ENCODE data around the gene RSPH3. TPM values are rescaled to one million over a fixed set of nuclear protein-coding genes. Genes with fewer than 3 reads are reported as not detected.

Gene RSPH3
- total and polyA plus RNA-seq, 7 donors: 6.0 to 13.6 (median 8.1) TPM

- H3K27ac ChIP-seq: peak within 1 kb of the TSS in 3 of 4 donors; percentile 24 to 57 (median 46)
- H3K4me3 ChIP-seq: peak within 1 kb of the TSS in 2 of 4 donors; percentile 28 to 29
- peak; percentile 86 for DNase-seq
- intact Hi-C loops (cut with DNase I): no loop called here
- peaks cover 0 to 6% (median 0%) of the 10 kb centered on the region in 3 donors for H3K27me3 ChIP-seq
- WGBS, 2 donors: 17 to 20% methylated on average over 15 of the region's 15 CpGs
- TF ChIP-seq POLR2AphosphoS5 (IDR thresholded peaks at IDR 0.05) (peak; percentile 22 to 83 (median 64)), POLR2A (IDR thresholded peaks at IDR 0.05) (peak in 1 of 2 donors; percentile 37), EP300 (IDR thresholded peaks at IDR 0.05) (no peak)
- TF ChIP-seq, protein P1, sequence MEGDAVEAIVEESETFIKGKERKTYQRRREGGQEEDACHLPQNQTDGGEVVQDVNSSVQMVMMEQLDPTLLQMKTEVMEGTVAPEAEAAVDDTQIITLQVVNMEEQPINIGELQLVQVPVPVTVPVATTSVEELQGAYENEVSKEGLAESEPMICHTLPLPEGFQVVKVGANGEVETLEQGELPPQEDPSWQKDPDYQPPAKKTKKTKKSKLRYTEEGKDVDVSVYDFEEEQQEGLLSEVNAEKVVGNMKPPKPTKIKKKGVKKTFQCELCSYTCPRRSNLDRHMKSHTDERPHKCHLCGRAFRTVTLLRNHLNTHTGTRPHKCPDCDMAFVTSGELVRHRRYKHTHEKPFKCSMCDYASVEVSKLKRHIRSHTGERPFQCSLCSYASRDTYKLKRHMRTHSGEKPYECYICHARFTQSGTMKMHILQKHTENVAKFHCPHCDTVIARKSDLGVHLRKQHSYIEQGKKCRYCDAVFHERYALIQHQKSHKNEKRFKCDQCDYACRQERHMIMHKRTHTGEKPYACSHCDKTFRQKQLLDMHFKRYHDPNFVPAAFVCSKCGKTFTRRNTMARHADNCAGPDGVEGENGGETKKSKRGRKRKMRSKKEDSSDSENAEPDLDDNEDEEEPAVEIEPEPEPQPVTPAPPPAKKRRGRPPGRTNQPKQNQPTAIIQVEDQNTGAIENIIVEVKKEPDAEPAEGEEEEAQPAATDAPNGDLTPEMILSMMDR (IDR thresholded peaks at IDR 0.05): no peak
- no peaks in the 10 kb centered on the region for H3K9me3 ChIP-seq
- peaks cover 0 to 5% (median 0%) of the 10 kb centered on the region in 4 donors for H3K4me1 ChIP-seq
- no peaks in the 10 kb centered on the region for H3K36me3 ChIP-seq
Observed at GRCh38 chr6:159044899-159045727, 45.1 kb upstream of the RSPH3 start, which contains the start of gene TAGAP. TAGAP (minus strand) TSS chr6:159044991; CDS start chr6:159044146, 845 bp downstream.

DNA sequence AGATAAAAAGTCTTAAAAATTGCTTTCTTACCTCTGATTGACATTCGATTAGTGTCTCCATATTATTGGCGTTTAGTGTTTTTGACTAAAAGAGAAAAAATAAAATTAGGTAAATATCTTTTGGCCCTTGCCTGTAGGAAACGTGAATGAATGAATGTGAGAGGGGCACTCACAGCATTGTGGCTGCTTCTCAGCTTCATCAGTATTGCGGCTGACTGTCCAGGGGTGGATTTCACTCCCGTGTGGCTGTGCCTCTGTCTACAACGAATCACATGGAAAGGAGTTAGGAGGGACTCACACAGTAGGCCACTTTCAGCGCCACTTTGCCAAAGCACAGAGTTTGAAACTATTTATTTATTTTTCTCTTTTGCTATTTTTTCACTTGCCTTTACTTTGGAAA is 43.9 kb upstream of the RSPH3 start:
- Histone ChIP-seq H3K27ac (peak overlapping the region in 3 of 4 donors; percentile 24 to 57 (median 46)), H3K4me3 (peak overlapping the region in 2 of 4 donors; percentile 28 to 29), H3K36me3 (no peaks in the 10 kb centered on the region), H3K27me3 (peaks cover 0 to 6% (median 0%) of the 10 kb centered on the region in 3 donors), H3K4me1 (peaks cover 0 to 6% (median 0%) of the 10 kb centered on the region in 4 donors), H3K9me3 (no peaks in the 10 kb centered on the region)
- WGBS, 2 donors: 48 to 81% methylated on average over 7 of the region's 7 CpGs
- intact Hi-C loops (cut with DNase I): no loop called here
- TF ChIP-seq EP300 (IDR thresholded peaks at IDR 0.05) (no peak), POLR2A (IDR thresholded peaks at IDR 0.05) (no peak), POLR2AphosphoS5 (IDR thresholded peaks at IDR 0.05) (no peak)
- TF ChIP-seq, protein P1 (IDR thresholded peaks at IDR 0.05): no peak
- DNase-seq: no peak

- intact Hi-C loops (cut with DNase I): no loop called here
- TF ChIP-seq POLR2A (IDR thresholded peaks at IDR 0.05) (no peak), EP300 (IDR thresholded peaks at IDR 0.05) (no peak), POLR2AphosphoS5 (IDR thresholded peaks at IDR 0.05) (no peak)
- TF ChIP-seq, protein P1 (IDR thresholded peaks at IDR 0.05): no peak
- peak overlapping the region in 2 of 4 donors; percentile 24 to 51 for H3K27ac ChIP-seq
- WGBS, 2 donors: 48 to 69% methylated on average over 6 of the region's 6 CpGs
- H3K4me3 ChIP-seq: peak overlapping the region in 1 of 4 donors; percentile 29
- no peaks in the 10 kb centered on the region for H3K36me3 ChIP-seq
- peaks cover 0 to 10% (median 0%) of the 10 kb centered on the region in 4 donors for H3K4me1 ChIP-seq
- no peak for DNase-seq
- peaks cover 0 to 6% (median 0%) of the 10 kb centered on the region in 3 donors for H3K27me3 ChIP-seq
- H3K9me3 ChIP-seq: no peaks in the 10 kb centered on the region
Observed at GRCh38 chr6:159043251-159043650, 43.2 kb upstream of the RSPH3 start.

DNA sequence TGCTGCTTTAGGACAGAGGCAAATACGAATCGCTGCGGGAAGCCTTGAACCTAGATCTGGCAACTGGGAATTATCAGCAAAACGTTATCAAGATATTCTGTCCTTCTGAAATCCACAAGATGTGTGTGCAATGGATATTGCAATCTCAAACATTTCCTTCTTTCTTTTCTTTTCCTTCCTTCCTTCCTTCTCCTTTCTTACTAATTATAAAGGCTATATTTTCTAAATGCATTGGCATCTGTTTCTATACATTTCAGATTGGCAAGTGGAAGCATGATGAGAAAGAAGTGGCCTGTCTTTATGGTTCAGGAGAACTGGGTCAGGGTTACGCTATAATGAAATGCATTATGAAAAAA is 42.8 kb upstream of the RSPH3 start:
- no peak for DNase-seq
- TF ChIP-seq, protein P1 (IDR thresholded peaks at IDR 0.05): peak in 1 of 4 experiments; percentile 27
- TF ChIP-seq POLR2AphosphoS5 (IDR thresholded peaks at IDR 0.05) (no peak), POLR2A (IDR thresholded peaks at IDR 0.05) (no peak)
- intact Hi-C loops (cut with DNase I): loop anchor here (1.0 kb wide), 2 partner anchors 61 to 91 kb away; no protein-coding TSS in a partner anchor
- WGBS, 2 donors: 13 to 19% methylated on average over 5 of the region's 5 CpGs
- Histone ChIP-seq H3K36me3 (no peaks in the 10 kb centered on the region), H3K9me3 (no peaks in the 10 kb centered on the region), H3K4me3 (peak overlapping the region in 1 of 4 donors; percentile 29), H3K27ac (peak overlapping the region in 2 of 4 donors; percentile 24 to 51), H3K4me1 (peaks cover 0 to 10% (median 0%) of the 10 kb centered on the region in 4 donors), H3K27me3 (peaks cover 0 to 6% (median 0%) of the 10 kb centered on the region in 3 donors)
